NB4 (cell line): Measurements from ENCODE around the gene TBL1XR1.
A peak's percentile ranks its signal among the peaks of the same experiment; 100 is the strongest.

Experiments
- DNase-seq: peaks from one replicate; pipeline ENCODE4 v3.0.0; 2010; ENCODE audit warnings: low read depth
- H3K4me3 ChIP-seq: one replicate; pipeline ENCODE4 v1.5.1; 2011; ENCODE audit warnings: mild to moderate bottlenecking, low read depth, low read length, moderate library complexity
- MYC ChIP-seq: IDR thresholded peaks from 2 replicates; pipeline ENCODE4 v1.6.1; 2011; ENCODE audit warnings: low read depth, low read length
- POLR2A ChIP-seq: IDR thresholded peaks from 2 replicates; pipeline ENCODE4 v1.6.1; 2011; ENCODE audit warnings: mild to moderate bottlenecking; ENCODE audit not compliant: insufficient read length; ENCODE audit errors: extremely low read depth
- TF ChIP-seq, protein P1 (sequence below): IDR thresholded peaks from 2 replicates; pipeline ENCODE4 v1.6.1; 2011; ENCODE audit warnings: low read depth, low read length
- TF ChIP-seq, protein P2 (sequence below): IDR thresholded peaks from one replicate; pipeline ENCODE4 v1.5.1; 2012; ENCODE audit warnings: low read depth, low read length

TBL1XR1 gene

DNA sequence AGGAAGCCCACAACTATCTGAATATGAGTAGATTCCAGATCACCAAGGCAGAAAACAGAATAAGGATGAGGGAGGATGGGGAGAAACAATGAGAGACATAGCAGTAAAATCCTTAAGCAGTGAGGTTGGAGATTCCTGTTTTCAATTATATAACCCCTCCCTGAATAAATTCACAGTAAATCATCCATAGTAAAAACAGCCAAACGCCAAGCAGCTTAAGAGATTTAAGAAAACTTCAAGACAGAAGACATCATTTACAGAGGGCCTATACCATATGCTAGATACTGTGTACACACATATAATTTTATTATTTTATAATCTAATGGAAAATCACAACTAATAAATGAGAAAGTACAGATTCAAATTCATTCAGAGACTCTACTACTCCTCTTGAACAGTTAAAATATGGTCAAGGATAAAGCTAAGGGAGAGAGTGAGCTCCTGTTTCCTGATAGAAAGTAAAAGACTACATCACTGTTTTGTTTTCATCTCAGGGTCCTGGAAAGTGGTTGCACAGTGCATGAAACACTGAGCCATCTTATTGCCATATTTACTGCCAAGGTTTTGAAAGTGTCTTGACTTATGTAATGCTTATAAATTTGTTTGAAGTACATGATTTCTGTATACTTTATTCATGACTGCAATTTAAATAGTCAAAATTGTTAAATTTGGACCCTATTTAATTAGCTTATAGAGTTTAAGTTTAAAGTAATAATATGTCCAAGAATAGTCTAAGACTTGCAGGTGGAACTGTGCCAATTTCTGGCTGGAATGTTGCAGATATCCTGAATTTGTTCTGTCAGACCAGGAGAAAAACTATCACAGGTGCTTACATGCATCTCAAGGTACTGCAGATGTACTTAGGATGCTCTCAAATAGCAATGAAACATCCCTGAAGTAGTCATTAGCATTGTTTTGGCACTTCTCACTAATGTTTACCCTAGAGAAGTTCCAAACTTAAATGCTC lies 141.4 kb downstream of the TBL1XR1 start:
- TF ChIP-seq, protein P1, sequence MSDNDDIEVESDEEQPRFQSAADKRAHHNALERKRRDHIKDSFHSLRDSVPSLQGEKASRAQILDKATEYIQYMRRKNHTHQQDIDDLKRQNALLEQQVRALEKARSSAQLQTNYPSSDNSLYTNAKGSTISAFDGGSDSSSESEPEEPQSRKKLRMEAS: no peak
- TF ChIP-seq, protein P2, sequence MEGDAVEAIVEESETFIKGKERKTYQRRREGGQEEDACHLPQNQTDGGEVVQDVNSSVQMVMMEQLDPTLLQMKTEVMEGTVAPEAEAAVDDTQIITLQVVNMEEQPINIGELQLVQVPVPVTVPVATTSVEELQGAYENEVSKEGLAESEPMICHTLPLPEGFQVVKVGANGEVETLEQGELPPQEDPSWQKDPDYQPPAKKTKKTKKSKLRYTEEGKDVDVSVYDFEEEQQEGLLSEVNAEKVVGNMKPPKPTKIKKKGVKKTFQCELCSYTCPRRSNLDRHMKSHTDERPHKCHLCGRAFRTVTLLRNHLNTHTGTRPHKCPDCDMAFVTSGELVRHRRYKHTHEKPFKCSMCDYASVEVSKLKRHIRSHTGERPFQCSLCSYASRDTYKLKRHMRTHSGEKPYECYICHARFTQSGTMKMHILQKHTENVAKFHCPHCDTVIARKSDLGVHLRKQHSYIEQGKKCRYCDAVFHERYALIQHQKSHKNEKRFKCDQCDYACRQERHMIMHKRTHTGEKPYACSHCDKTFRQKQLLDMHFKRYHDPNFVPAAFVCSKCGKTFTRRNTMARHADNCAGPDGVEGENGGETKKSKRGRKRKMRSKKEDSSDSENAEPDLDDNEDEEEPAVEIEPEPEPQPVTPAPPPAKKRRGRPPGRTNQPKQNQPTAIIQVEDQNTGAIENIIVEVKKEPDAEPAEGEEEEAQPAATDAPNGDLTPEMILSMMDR: no peak
- no peak for TF ChIP-seq MYC
- no peak for TF ChIP-seq POLR2A
- DNase-seq: no peak

DNA sequence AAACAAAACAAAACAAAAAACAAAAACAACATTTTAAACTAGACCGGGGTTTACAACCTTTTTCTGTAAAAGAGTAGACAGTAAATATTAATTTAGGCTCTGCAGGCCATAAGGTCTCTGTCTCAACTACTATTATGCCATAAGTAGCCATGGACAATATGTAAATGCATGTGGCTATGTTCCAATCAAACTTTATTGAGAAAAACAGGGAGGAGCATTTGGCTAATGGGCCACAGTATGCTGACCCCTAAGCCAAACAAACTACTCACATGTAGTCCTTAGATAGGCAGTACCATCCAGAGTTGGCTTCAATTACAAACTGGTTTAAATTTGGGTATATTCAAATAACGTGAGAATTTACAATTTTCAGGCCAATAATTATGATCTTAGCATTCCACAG lies 144.2 kb downstream of the TBL1XR1 start:
- TF ChIP-seq, protein P2: no peak
- TF ChIP-seq, protein P1: no peak
- H3K4me3 ChIP-seq: no peak overlapping the region
- no peak for DNase-seq

More for the DNA sequence above, 141.4 kb downstream of the TBL1XR1 start:
- H3K4me3 ChIP-seq: no peak overlapping the region

DNA sequence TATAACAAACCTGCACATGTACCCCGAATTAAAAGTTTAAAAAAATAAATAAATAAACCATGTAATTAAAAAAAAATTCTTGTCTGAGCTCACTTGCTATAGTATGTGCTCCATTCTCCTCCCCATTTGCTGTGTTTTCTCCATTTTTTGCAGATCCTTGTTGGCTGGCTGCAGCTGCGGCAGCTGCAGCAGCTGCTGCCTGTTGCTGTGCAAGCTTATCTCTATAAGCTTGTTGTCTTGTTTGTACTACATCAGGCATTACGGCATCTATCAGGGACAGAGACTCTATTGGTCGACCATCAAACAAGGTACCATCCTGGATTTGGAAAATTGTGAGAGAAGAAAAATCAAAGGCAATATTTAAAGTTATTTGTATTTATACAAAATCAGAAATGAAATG lies 145.9 kb downstream of the TBL1XR1 start:
- DNase-seq: no peak
- no peak overlapping the region for H3K4me3 ChIP-seq
- TF ChIP-seq, protein P2: no peak
- TF ChIP-seq, protein P1: no peak

DNA sequence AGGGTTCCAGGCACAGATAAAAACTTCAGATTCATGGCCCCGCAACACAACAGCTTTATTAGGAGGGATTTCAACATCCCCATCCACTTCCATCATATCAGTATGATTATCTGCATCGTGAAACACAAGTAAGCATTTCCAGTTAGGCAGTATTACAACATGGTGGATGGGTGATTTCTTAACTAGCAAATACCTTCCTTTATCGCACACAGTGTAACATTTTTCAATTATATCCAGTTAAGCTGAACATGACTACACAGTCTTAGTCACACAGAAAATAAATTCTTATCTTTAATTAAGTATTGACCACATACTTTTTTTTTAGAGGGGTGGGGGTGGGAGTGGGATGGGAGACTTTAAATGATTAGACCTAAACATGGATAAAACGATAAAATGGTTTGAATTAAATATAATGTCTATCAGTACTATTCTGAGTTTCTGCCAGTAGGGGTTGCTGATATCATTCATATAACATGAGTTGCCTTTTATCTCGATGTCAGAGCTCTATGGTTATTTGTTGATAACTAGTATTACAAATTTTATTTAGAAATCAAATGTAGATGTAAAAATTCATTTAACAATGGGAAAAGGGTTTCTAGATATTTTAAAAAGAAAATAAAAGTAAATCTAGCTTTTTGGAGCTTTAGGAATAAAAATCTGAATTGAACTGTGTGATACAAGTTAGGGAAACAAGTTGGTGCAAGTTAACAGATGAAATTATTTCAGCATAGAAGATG lies 146.6 kb downstream of the TBL1XR1 start:
- no peak overlapping the region for H3K4me3 ChIP-seq
- peak; percentile 43 for DNase-seq
- TF ChIP-seq, protein P1: no peak
- TF ChIP-seq, protein P2: no peak
- TF ChIP-seq POLR2A (no peak), MYC (no peak)

DNA sequence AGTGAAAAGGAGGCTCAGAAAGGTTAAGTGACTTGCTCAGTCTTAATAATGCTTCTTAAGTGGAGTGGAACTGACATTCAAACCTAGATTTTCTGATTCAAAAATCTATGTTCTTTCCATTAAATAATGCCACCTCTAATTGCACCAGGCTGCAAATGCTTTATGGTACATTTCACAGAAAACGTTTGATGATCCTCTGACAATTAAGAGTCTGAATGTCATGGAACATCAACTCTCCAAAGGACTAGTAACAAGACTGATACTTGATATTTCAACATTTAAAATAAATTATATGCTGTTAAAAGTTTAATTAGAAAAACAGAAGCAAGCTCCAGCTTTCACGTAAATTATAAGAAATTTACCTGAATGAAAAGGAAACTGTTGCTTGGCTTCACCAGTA lies 151.5 kb downstream of the TBL1XR1 start:
- TF ChIP-seq, protein P2: no peak
- no peak for TF ChIP-seq POLR2A
- no peak for TF ChIP-seq MYC
- TF ChIP-seq, protein P1: no peak
- H3K4me3 ChIP-seq: no peak overlapping the region
- no peak for DNase-seq
